NB4 (cell line): ENCODE data around the gene CALCR.

Source experiments
- POLR2A ChIP-seq: IDR thresholded peaks from 2 replicates; pipeline ENCODE4 v1.6.1; 2011; ENCODE audit warnings: mild to moderate bottlenecking; ENCODE audit not compliant: insufficient read length; ENCODE audit errors: extremely low read depth
- TF ChIP-seq, protein P1 (sequence below): IDR thresholded peaks from one replicate; pipeline ENCODE4 v1.5.1; 2012; ENCODE audit warnings: low read depth, low read length
- TF ChIP-seq, protein P2 (sequence below): IDR thresholded peaks from 2 replicates; pipeline ENCODE4 v1.6.1; 2011; ENCODE audit warnings: low read depth, low read length

DNA sequence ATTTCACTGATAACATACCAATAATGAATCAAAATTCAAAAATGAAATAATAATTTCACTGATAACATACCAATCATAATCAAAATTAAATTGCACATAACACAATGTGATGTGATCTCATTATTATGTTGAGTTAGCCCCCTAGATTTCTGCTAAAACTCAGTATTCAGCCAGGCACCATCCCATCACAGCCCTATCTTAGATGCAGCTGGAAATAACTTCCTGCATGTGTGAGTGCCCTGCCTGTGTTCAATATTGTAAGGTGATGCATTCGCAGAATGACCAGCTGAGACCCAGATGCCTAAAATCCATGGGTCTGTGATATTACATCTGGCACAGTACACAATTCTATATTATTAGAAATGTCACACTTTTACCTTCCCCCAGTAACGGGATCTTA is 142.4 kb downstream of the CALCR start:
- TF ChIP-seq, protein P1, sequence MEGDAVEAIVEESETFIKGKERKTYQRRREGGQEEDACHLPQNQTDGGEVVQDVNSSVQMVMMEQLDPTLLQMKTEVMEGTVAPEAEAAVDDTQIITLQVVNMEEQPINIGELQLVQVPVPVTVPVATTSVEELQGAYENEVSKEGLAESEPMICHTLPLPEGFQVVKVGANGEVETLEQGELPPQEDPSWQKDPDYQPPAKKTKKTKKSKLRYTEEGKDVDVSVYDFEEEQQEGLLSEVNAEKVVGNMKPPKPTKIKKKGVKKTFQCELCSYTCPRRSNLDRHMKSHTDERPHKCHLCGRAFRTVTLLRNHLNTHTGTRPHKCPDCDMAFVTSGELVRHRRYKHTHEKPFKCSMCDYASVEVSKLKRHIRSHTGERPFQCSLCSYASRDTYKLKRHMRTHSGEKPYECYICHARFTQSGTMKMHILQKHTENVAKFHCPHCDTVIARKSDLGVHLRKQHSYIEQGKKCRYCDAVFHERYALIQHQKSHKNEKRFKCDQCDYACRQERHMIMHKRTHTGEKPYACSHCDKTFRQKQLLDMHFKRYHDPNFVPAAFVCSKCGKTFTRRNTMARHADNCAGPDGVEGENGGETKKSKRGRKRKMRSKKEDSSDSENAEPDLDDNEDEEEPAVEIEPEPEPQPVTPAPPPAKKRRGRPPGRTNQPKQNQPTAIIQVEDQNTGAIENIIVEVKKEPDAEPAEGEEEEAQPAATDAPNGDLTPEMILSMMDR, result no peak
- TF ChIP-seq, protein P2, sequence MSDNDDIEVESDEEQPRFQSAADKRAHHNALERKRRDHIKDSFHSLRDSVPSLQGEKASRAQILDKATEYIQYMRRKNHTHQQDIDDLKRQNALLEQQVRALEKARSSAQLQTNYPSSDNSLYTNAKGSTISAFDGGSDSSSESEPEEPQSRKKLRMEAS, result no peak
- TF ChIP-seq POLR2A, result no peak
